OCI-LY7 (cell line): Measurements from ENCODE around the gene EIF2S3. TPM values are rescaled to one million over a fixed set of nuclear protein-coding genes. Genes with fewer than 3 reads are reported as not detected.

Experiments
- Bru-seq: library from RNA; stranded (reverse); fragments of 400-500 nt; gene quantifications from one replicate; lab custom pipeline; 2021; lab: Mats Ljungman, UMichigan
- BruChase-seq, 2 experiments: library from RNA; stranded (reverse); fragments of 400-500 nt; gene quantifications; one replicate each; lab custom pipeline; 2021; lab: Mats Ljungman, UMichigan
- BruUV-seq: library from RNA; stranded (reverse); fragments of 400-500 nt; replicated peaks from 2 replicates; lab custom pipeline; 2021; lab: Mats Ljungman, UMichigan
- CTCF ChIA-PET: fragments of 300-600 bp; sonication (Branson Sonifier 250); formaldehyde crosslinking; loops from one replicate; lab custom pipeline; 2022; ENCODE audit warnings: antibody characterized with exemption; ENCODE audit not compliant: unreplicated experiment; lab: Charles Lee
- POLR2A ChIA-PET: fragments of 300-600 bp; sonication (Branson Sonifier 250); formaldehyde crosslinking; loops from one replicate; lab custom pipeline; 2022; ENCODE audit warnings: antibody characterized with exemption; lab: Charles Lee
- DNase-seq: peaks from one replicate; pipeline ENCODE4 v3.0.0-alpha.2; 2015; ENCODE audit warnings: low spot score
- H2AFZ ChIP-seq: fragments of 200-600 bp; sonication (generic), shearing (Covaris generic); 2 replicates; pipeline ENCODE4 v1.6.1; 2014; ENCODE audit warnings: mild to moderate bottlenecking, antibody characterized with exemption, low read length, moderate library complexity
- H3K27ac ChIP-seq: fragments of 200-600 bp; sonication (generic); 2 replicates; pipeline ENCODE4 v1.5.1; 2014; ENCODE audit warnings: mixed run types, low read depth, mild to moderate bottlenecking, moderate library complexity, low read length, inconsistent platforms; ENCODE audit not compliant: poor library complexity, severe bottlenecking
- H3K36me3 ChIP-seq: fragments of 200-600 bp; sonication (generic); 2 replicates; pipeline ENCODE4 v1.6.1; 2014; ENCODE audit warnings: mild to moderate bottlenecking, antibody characterized with exemption, low read length, moderate library complexity, mixed read lengths; ENCODE audit not compliant: insufficient read depth
- H3K4me1 ChIP-seq: fragments of 200-600 bp; sonication (generic); 2 replicates; pipeline ENCODE4 v1.5.1; 2014; ENCODE audit warnings: mild to moderate bottlenecking, low read length; ENCODE audit not compliant: insufficient read depth, poor library complexity, severe bottlenecking
- H3K4me2 ChIP-seq: fragments of 200-600 bp; sonication (generic); 2 replicates; pipeline ENCODE4 v1.6.1; 2014; ENCODE audit warnings: mild to moderate bottlenecking, low read length
- H3K4me3 ChIP-seq: fragments of 200-600 bp; sonication (generic); 2 replicates; pipeline ENCODE4 v1.5.1; 2014; ENCODE audit warnings: mild to moderate bottlenecking, low read depth, low read length; ENCODE audit not compliant: poor library complexity, severe bottlenecking
- H3K79me2 ChIP-seq: fragments of 200-600 bp; sonication (generic); 2 replicates; pipeline ENCODE4 v1.6.1; 2016; ENCODE audit warnings: low read depth, mild to moderate bottlenecking, low read length, moderate library complexity, mixed read lengths; ENCODE audit not compliant: insufficient read depth
- H3K9me2 ChIP-seq: fragments of 200-600 bp; sonication (generic); 2 replicates; pipeline ENCODE4 v1.6.1; 2016; ENCODE audit warnings: mild to moderate bottlenecking, low read length, mixed read lengths; ENCODE audit not compliant: insufficient read depth
- H3K9me3 ChIP-seq: fragments of 200-600 bp; sonication (generic); 2 replicates; pipeline ENCODE4 v1.6.1; 2014; ENCODE audit warnings: mild to moderate bottlenecking, mixed run types, low read length, mixed read lengths
- H4K20me1 ChIP-seq: fragments of 200-600 bp; sonication (generic); 2 replicates; pipeline ENCODE4 v1.6.1; 2014; ENCODE audit warnings: mild to moderate bottlenecking, antibody characterized with exemption, low read length, moderate library complexity, mixed read lengths; ENCODE audit not compliant: insufficient read depth
- EZH2phosphoT487 ChIP-seq: fragments of 200-600 bp; sonication (generic); IDR thresholded peaks from 2 replicates; pipeline ENCODE4 v1.6.1; 2018; ENCODE audit warnings: low read depth, borderline replicate concordance, mild to moderate bottlenecking, mixed run types, antibody characterized with exemption, low read length, moderate library complexity, mixed read lengths
- intact Hi-C: fragments of 100-400 bp; cut with micrococcal nuclease; formaldehyde crosslinking; loops from one replicate; pipeline ENCODE4 v1.10.0; 2022; ENCODE audit not compliant: unreplicated experiment
- long read RNA-seq: library from polyadenylated mRNA; stranded (forward); transcript quantifications from one replicate; pipeline ENCODE4 v2.0.0, GENCODE V29; 2022
- total RNA-seq, 2 experiments: library from RNA; depleted of rRNA in 1 of 2; stranded (reverse); fragments of >200 nt in 1 of 2; shearing (Covaris generic) in 1 of 2; gene quantifications; 2 replicates each; pipeline ENCODE4 v1.2.3, GENCODE V29; 2014 to 2022
- TF ChIP-seq, protein P1 (sequence below): fragments of 200-600 bp; sonication (generic); conservative IDR thresholded peaks from 2 replicates; pipeline ENCODE4 v1.5.1; 2014; ENCODE audit warnings: mild to moderate bottlenecking, antibody characterized with exemption, low read length, moderate library complexity, mixed read lengths

Gene EIF2S3
- total RNA-seq (2014; rRNA removed; shearing (Covaris generic)), result 231 and 243 TPM in 2 replicates
- total RNA-seq (2022), result 405 and 440 TPM in 2 replicates
- Bru-seq, nascent RNA, result percentile 97 among the genes with signal in this experiment
- percentile 99 among the genes with signal in this experiment for BruChase-seq, experiment 1, labeled RNA remaining after a 6-hour chase
- BruChase-seq, experiment 2, labeled RNA remaining after a 2-hour chase, result percentile 99 among the genes with signal in this experiment
- long read RNA-seq, transcript EIF2S3-201 (12 exons, 2,858 nt), result major isoform, 454 of 515 reads
- long read RNA-seq, partial matches to known transcripts, result 21 of 515 reads
- long read RNA-seq, other reads (novel, unspliced or antisense), result 40 of 515 reads

DNA sequence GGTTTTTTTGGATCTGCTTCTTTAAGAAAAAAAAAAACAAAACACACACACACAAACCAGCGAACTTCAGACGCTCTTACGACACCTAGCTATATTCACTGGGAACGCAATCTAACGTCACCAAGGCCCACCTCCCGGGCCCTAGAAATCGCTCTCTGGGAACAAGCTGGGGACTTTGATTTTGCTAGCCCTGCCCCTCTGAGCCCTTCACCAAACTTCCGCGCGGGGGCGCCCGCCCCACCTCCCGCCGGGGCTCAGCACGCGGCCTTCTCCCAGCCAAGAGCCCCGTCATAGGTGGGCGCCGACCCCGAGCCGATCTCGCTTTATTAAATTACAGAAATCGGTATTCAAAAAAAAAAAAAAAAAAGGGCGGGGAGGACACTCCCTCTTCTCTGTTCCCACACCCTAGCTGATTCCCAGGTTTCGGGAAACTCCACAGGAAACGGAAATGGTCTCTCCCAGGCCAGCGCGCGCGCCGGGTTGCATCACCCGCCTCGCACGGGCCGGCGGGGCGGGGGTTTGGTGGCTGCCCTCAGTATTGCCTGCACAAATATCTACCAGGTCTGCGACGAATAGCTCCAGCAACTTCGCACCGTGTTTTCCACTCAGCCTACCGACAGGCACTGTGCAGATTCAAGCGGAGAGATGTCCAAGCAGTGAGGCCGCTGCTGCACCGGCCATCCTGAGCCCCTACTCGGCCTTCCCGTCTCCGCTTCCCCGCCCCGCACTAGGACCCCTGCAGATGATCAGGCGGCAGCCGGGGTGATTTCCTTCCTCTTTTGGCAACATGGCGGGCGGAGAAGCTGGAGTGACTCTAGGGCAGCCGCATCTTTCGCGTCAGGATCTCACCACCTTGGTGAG lies at the start of gene EIF2S3:
Gene EIF2S3, plus strand, starts transcription at position 775 of the 861 bp plus-strand sequence. Its CDS starts 13 bp downstream, at position 788.
- H3K9me2 ChIP-seq, result no peaks in the 10 kb centered on the region
- TF ChIP-seq, protein P1, sequence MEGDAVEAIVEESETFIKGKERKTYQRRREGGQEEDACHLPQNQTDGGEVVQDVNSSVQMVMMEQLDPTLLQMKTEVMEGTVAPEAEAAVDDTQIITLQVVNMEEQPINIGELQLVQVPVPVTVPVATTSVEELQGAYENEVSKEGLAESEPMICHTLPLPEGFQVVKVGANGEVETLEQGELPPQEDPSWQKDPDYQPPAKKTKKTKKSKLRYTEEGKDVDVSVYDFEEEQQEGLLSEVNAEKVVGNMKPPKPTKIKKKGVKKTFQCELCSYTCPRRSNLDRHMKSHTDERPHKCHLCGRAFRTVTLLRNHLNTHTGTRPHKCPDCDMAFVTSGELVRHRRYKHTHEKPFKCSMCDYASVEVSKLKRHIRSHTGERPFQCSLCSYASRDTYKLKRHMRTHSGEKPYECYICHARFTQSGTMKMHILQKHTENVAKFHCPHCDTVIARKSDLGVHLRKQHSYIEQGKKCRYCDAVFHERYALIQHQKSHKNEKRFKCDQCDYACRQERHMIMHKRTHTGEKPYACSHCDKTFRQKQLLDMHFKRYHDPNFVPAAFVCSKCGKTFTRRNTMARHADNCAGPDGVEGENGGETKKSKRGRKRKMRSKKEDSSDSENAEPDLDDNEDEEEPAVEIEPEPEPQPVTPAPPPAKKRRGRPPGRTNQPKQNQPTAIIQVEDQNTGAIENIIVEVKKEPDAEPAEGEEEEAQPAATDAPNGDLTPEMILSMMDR, result peak; percentile 79
- TF ChIP-seq EZH2phosphoT487, result no peak
- H3K4me2 ChIP-seq, result peak within 1 kb of the TSS; percentile 91
- ChIA-PET POLR2A (interaction anchor here (0.5 to 3.5 kb wide), 18 partner anchors 10 to 275 kb away, joined by 3 to 26 read pairs (median 4); partner anchors contain the start of genes KLHL15 and SAT1), CTCF (interaction anchor here (0.6 to 1.5 kb wide), 3 partner anchors 28 to 188 kb away, joined by 3 to 9 read pairs (median 3); partner anchors contain the start of gene KLHL15)
- H3K27ac ChIP-seq, result no peak within 1 kb of the TSS
- intact Hi-C loops, result loop anchor here (1.0 to 2.0 kb wide), 3 partner anchors 29 to 272 kb away; partner anchors contain the start of genes CXorf58 and SAT1
- peak within 1 kb of the TSS; percentile 82; the same call in 1 of the 2 replicates for H2AFZ ChIP-seq
- no TSS peak for BruUV-seq
- H3K9me3 ChIP-seq, result no peaks in the 10 kb centered on the region
- peaks cover 22% of the 10 kb centered on the region for H3K36me3 ChIP-seq
- peak; percentile 94 for DNase-seq
- H4K20me1 ChIP-seq, result peaks cover 6% of the 10 kb centered on the region
- peaks cover 9% of the 10 kb centered on the region; the same call in 1 of the 2 replicates for H3K79me2 ChIP-seq
- H3K4me3 ChIP-seq, result no peak within 1 kb of the TSS
- H3K4me1 ChIP-seq, result peaks cover 11% of the 10 kb centered on the region

DNA sequence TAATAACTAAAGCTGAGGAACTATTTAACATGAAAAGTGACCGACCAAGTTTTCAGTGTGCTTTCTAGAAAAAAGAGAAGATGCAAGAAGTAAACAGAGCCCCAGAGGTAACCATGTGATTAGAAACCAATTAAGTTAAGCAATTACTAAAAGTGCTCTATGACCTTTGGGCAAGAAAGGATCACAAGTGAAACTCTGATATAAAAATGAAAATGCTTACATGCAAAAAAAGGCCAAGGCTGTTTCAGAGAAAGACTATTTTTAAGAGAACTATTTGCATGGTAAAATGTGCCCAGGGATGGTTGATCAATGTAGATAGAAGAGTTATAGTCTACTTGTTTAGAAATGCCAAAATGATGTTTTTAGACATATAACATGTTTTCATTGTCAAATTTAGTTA lies 49.7 kb upstream of the EIF2S3 start:
- no peaks in the 10 kb centered on the region for H4K20me1 ChIP-seq
- H3K9me3 ChIP-seq, result no peaks in the 10 kb centered on the region
- no peak overlapping the region for H2AFZ ChIP-seq
- H3K4me2 ChIP-seq, result no peak overlapping the region
- no peaks in the 10 kb centered on the region for H3K9me2 ChIP-seq
- BruUV-seq, result no TSS peak
- H3K27ac ChIP-seq, result no peak overlapping the region
- H3K4me3 ChIP-seq, result no peak overlapping the region
- intact Hi-C loops, result no loop called here
- H3K4me1 ChIP-seq, result peaks cover 7% of the 10 kb centered on the region
- POLR2A ChIA-PET, result interaction anchor here (1.0 kb wide), 1 partner anchor 12 kb away, joined by 3 read pairs; no protein-coding TSS in a partner anchor
- DNase-seq, result no peak
- H3K79me2 ChIP-seq, result peaks cover 73% of the 10 kb centered on the region
- CTCF ChIA-PET, result no interaction called here
- TF ChIP-seq, protein P1, result no peak
- TF ChIP-seq EZH2phosphoT487, result no peak
- H3K36me3 ChIP-seq, result peaks cover 58% of the 10 kb centered on the region
